IMR-90 (cell line): ENCODE measurements around the gene FAM193A. TPM values are rescaled to one million over a fixed set of nuclear protein-coding genes. Genes with fewer than 3 reads are reported as not detected.
"Not testable (repeated sequence)": the region's sequence is repeated elsewhere in the genome, so short reads cannot be mapped to it uniquely, and the experiment has no call there.

Experiments used
- ATAC-seq: fragments of 200-7000 bp; cut with Tn5 transposase; 2 replicates; pipeline ENCODE4 v1.9.1; 2020; ENCODE audit warnings: low read depth, mild to moderate bottlenecking, moderate library complexity
- BruUV-seq: library from RNA; stranded (reverse); fragments of 400-500 nt; replicated peaks from 2 replicates; lab custom pipeline; 2021; lab: Mats Ljungman, UMichigan
- CTCF ChIA-PET: fragments of 300-600 bp; formaldehyde crosslinking; extraction: SDS; loops from one replicate; lab custom pipeline; 2021; ENCODE audit warnings: antibody characterized with exemption; lab: Yijun Ruan, JAX
- POLR2A ChIA-PET: fragments of 300-600 bp; sonication (Branson Sonifier 250); formaldehyde crosslinking; loops from one replicate; lab custom pipeline; 2022; ENCODE audit warnings: antibody characterized with exemption; ENCODE audit not compliant: unreplicated experiment; lab: Charles Lee
- DNase-seq: peaks from one replicate; pipeline ENCODE4 v3.0.0; 2013
- H2AFZ ChIP-seq: replicated peaks from 2 replicates; pipeline ENCODE3; 2013; ENCODE audit warnings: low read length, mild to moderate bottlenecking; ENCODE audit not compliant: poor library complexity
- H2AK5ac ChIP-seq: 2 replicates; pipeline ENCODE4 v1.6.1; 2013; ENCODE audit warnings: low read depth, low read length, inconsistent platforms
- H2AK9ac ChIP-seq: replicated peaks from 2 replicates; pipeline ENCODE3; 2013; ENCODE audit warnings: mild to moderate bottlenecking, low read depth, low read length, moderate library complexity; ENCODE audit not compliant: poor library complexity
- H2BK120ac ChIP-seq: 2 replicates; pipeline ENCODE4 v1.6.1; 2013; ENCODE audit warnings: low read depth, low read length, inconsistent platforms
- H2BK15ac ChIP-seq: 3 replicates; pipeline ENCODE4 v1.6.1; 2013; ENCODE audit warnings: low read depth, low read length, inconsistent platforms
- H2BK20ac ChIP-seq: 2 replicates; pipeline ENCODE4 v1.6.1; 2013; ENCODE audit warnings: low read depth, mild to moderate bottlenecking, inconsistent platforms, low read length, moderate library complexity
- H2BK5ac ChIP-seq: 2 replicates; pipeline ENCODE4 v1.6.1; 2013; ENCODE audit warnings: mild to moderate bottlenecking, low read depth, low read length, inconsistent platforms; ENCODE audit not compliant: poor library complexity, severe bottlenecking
- H3K14ac ChIP-seq: replicated peaks from 2 replicates; pipeline ENCODE4 v1.6.1; 2013; ENCODE audit warnings: low read depth, low read length, inconsistent platforms
- H3K18ac ChIP-seq: 2 replicates; pipeline ENCODE4 v1.6.1; 2013; ENCODE audit warnings: low read depth, low read length, control low read depth
- H3K23ac ChIP-seq: 2 replicates; pipeline ENCODE4 v1.6.1; 2013; ENCODE audit warnings: low read depth, low read length, inconsistent platforms
- H3K27ac ChIP-seq: 2 replicates; pipeline ENCODE4 v1.5.1; 2013; ENCODE audit warnings: mild to moderate bottlenecking, control low read depth, low read length; ENCODE audit not compliant: insufficient read depth
- H3K27me3 ChIP-seq: 2 replicates; pipeline ENCODE4 v1.6.1; 2013; ENCODE audit warnings: low read length; ENCODE audit not compliant: control insufficient read depth, insufficient read depth
- H3K36me3 ChIP-seq: 2 replicates; pipeline ENCODE4 v1.6.1; 2013; ENCODE audit warnings: low read length, mixed read lengths; ENCODE audit not compliant: control insufficient read depth, insufficient read depth
- H3K4ac ChIP-seq: 2 replicates; pipeline ENCODE4 v1.6.1; 2013; ENCODE audit warnings: low read depth, low read length, inconsistent platforms
- H3K4me1 ChIP-seq: 2 replicates; pipeline ENCODE4 v1.6.1; 2013; ENCODE audit warnings: low read length, mixed read lengths; ENCODE audit not compliant: control insufficient read depth, insufficient read depth
- H3K4me2 ChIP-seq: 2 replicates; pipeline ENCODE4 v1.6.1; 2013; ENCODE audit warnings: low read depth, mild to moderate bottlenecking, control low read depth, low read length, moderate library complexity
- H3K4me3 ChIP-seq: 2 replicates; pipeline ENCODE4 v1.5.1; 2013; ENCODE audit warnings: low read depth, mild to moderate bottlenecking, control low read depth, low read length, moderate library complexity; ENCODE audit not compliant: insufficient read depth
- H3K56ac ChIP-seq: 2 replicates; pipeline ENCODE4 v1.6.1; 2013; ENCODE audit warnings: low read length, inconsistent platforms; ENCODE audit not compliant: insufficient read depth; ENCODE audit errors: extremely low read depth
- H3K79me1 ChIP-seq, 2 experiments: 2 replicates each; pipeline ENCODE4 v1.6.1; 2013; ENCODE audit warnings: low read length in 2 of 2, inconsistent platforms in 1 of 2, low read depth in 1 of 2
- H3K9ac ChIP-seq: 2 replicates; pipeline ENCODE4 v1.6.1; 2013; ENCODE audit warnings: low read depth, low read length, control low read depth
- H3K9me1 ChIP-seq: 2 replicates; pipeline ENCODE4 v1.6.1; 2013; ENCODE audit warnings: low read length, inconsistent platforms; ENCODE audit not compliant: insufficient read depth
- H3K9me3 ChIP-seq: 2 replicates; pipeline ENCODE4 v1.6.1; 2013; ENCODE audit warnings: low read length; ENCODE audit not compliant: control insufficient read depth, insufficient read depth
- H4K20me1 ChIP-seq: 2 replicates; pipeline ENCODE4 v1.6.1; 2013; ENCODE audit warnings: low read length, inconsistent platforms; ENCODE audit not compliant: insufficient read depth
- H4K5ac ChIP-seq: 2 replicates; pipeline ENCODE4 v1.6.1; 2013; ENCODE audit warnings: mild to moderate bottlenecking, low read depth, low read length, control low read depth
- H4K8ac ChIP-seq, 2 experiments: 2 replicates each; pipeline ENCODE4 v1.6.1; 2013; ENCODE audit warnings: low read depth in 2 of 2, low read length in 2 of 2, control low read depth in 1 of 2, inconsistent platforms in 1 of 2
- H4K91ac ChIP-seq: 2 replicates; pipeline ENCODE4 v1.6.1; 2013; ENCODE audit warnings: low read depth, low read length, inconsistent platforms; ENCODE audit not compliant: insufficient read depth
- WGBS, 2 experiments: methylation state at CpG; one replicate each; pipeline versions ENCODE4 v1.1.5 to v1.1.7; 2013; ENCODE audit warnings: missing lambda C conversion rate in 2 of 2; ENCODE audit not compliant: insufficient read length in 1 of 2; ENCODE audit errors: extremely low coverage in 2 of 2; 5-methylcytosine and 5-hydroxymethylcytosine counted together
- dilution Hi-C: fragments of 300-500 bp; cut with HindIII; formaldehyde crosslinking; loops from one replicate; pipeline ENCODE4 v1.14.3; 2018; ENCODE audit warnings: low sequenced_read_pairs; ENCODE audit not compliant: unreplicated experiment
- in situ Hi-C: fragments of 300-500 bp; cut with MboI; formaldehyde crosslinking; loops from 3 replicates; pipeline ENCODE4 v1.14.3; 2019; ENCODE audit warnings: low sequenced_read_pairs, inconsistent platforms, mixed read lengths
- intact Hi-C: fragments of 100-400 bp; cut with micrococcal nuclease; formaldehyde crosslinking; loops from 2 replicates; pipeline ENCODE4 v1.10.0; 2022
- polyA plus RNA-seq, 3 experiments: library from polyadenylated mRNA; depleted of rRNA; stranded (reverse); fragments of >200 nt; gene quantifications; 2 replicates each; pipeline ENCODE4 v1.2.3, GENCODE V29; 2012; ENCODE audit warnings: low replicate concordance in 1 of 3
- total RNA-seq: library from RNA; depleted of rRNA; stranded (reverse); fragments of >200 nt; gene quantifications from 2 replicates; pipeline ENCODE4 v1.2.3, GENCODE V29; 2012

FAM193A gene
- total and polyA plus RNA-seq, 2 of the 4 experiments (the other 2 are of a cell fraction) = 6.8 to 11.0 TPM

DNA sequence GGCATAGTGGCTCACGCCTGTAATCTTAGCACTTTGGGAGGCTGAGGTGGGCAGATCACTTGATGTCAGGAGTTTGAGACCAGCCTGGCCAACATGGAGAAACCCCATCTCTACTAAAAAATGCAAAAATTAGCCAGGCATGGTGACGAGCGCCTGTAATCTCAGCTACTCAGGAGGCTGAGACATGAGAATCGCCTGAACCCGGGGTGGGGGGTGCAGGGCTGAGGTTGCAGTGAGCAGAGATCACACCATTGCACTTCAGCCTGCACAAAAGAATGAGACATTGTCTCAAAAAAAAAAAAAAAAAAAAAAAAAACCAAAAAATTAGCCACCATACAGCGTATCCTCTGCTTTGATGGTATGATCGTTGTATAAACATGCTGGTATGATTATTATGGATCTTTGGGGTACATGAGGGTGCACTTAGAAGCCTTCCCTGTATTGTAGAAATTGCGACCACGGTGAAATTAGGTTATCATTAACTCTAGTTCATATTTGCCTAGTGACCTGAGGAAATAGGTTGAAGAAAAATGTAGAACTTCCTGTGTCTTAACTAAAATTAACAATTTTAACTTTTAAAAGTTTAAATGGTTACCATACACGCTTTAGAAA, 7.2 kb downstream of the FAM193A start:
- H3K14ac ChIP-seq, H3K27me3 ChIP-seq, CTCF ChIA-PET, DNase-seq, POLR2A ChIA-PET, H2BK20ac ChIP-seq, intact Hi-C loops, H2AK5ac ChIP-seq, H3K9ac ChIP-seq, in situ Hi-C loops, BruUV-seq, H3K18ac ChIP-seq, H2BK5ac ChIP-seq, H3K4me2 ChIP-seq, H4K5ac ChIP-seq, H2BK120ac ChIP-seq, H4K91ac ChIP-seq, H4K8ac ChIP-seq, H3K4me3 ChIP-seq, ATAC-seq, H3K23ac ChIP-seq, H3K9me1 ChIP-seq, H3K9me3 ChIP-seq, H3K27ac ChIP-seq, H2AFZ ChIP-seq, dilution Hi-C loops, H3K36me3 ChIP-seq, H3K4ac ChIP-seq, H3K56ac ChIP-seq, H2BK15ac ChIP-seq, H2AK9ac ChIP-seq, H3K4me1 ChIP-seq: not testable (repeated sequence)
- Histone ChIP-seq H4K20me1 (peaks cover 91% of the 10 kb centered on the region), H3K79me1 (peaks cover 0 to 44% of the 10 kb centered on the region in 2 experiments; a peak in 2 of 4 replicates)
- WGBS, 2 experiments = no CpG with 5 or more reads among the region's 10 CpGs
